Uterus (tissue), 4 donors: ENCODE results near the gene FCHSD2. TPM values are rescaled to one million over a fixed set of nuclear protein-coding genes. Genes with fewer than 3 reads are reported as not detected.
A peak's percentile ranks its signal among the peaks of the same experiment; 100 is the strongest.

Source experiments
- DNase-seq, 2 donors: peaks; one replicate each; pipeline ENCODE4 v3.0.0-alpha.2; 2019 to 2020
- H3K27ac ChIP-seq, 2 donors: fragments of 200-600 bp; sonication (generic); 1 replicate in 1 of 2; 2 replicates in 1 of 2; pipeline ENCODE4 v1.5.1; 2016 to 2018
- H3K27me3 ChIP-seq, 2 donors: fragments of 200-600 bp; sonication (generic); one replicate each; pipeline ENCODE4 v1.5.1; 2018 to 2019; ENCODE audit warnings: control low read depth in 1 of 2
- H3K36me3 ChIP-seq, 2 donors: fragments of 200-600 bp; sonication (generic); one replicate each; pipeline ENCODE4 v1.5.1; 2019; ENCODE audit warnings: control low read depth in 1 of 2
- H3K4me1 ChIP-seq, 2 donors: fragments of 200-600 bp; sonication (generic); one replicate each; pipeline ENCODE4 v1.5.1; 2018 to 2019; ENCODE audit warnings: control low read depth in 1 of 2
- H3K4me3 ChIP-seq, 2 donors: fragments of 200-600 bp; sonication (generic); 1 replicate in 1 of 2; 2 replicates in 1 of 2; pipeline ENCODE4 v1.5.1; 2018 to 2019; ENCODE audit warnings: mild to moderate bottlenecking in 1 of 2
- H3K9me3 ChIP-seq, 2 donors: fragments of 200-600 bp; sonication (generic); one replicate each; pipeline ENCODE4 v1.5.1; 2019; ENCODE audit warnings: control low read depth in 1 of 2
- POLR2A ChIP-seq, 2 donors: fragments of 450-650 bp; IDR thresholded peaks; one replicate each; pipeline ENCODE4 v1.6.1; 2016; ENCODE audit warnings: antibody characterized with exemption in 2 of 2, mild to moderate bottlenecking in 1 of 2, moderate library complexity in 1 of 2
- intact Hi-C: fragments of 100-400 bp; cut with DNase I; formaldehyde crosslinking; loops from one replicate; pipeline ENCODE4 v1.15.1; 2023; ENCODE audit warnings: low total_unique reads
- total RNA-seq, 4 donors: library from RNA; depleted of rRNA in 3 of 4; stranded (reverse); fragments of >200 nt in 3 of 4; gene quantifications; one replicate each; pipeline versions ENCODE4 v1.1.0 to v1.2.4, GENCODE V29; 2014 to 2023
- TF ChIP-seq, protein P1 (sequence below), 4 experiments: fragments of 200-600 bp in 2 of 4; fragments of 450-650 bp in 2 of 4; sonication (generic) in 2 of 4; IDR thresholded peaks; one replicate each; pipeline ENCODE4 v1.5.1; 2016 to 2019; ENCODE audit warnings: antibody characterized with exemption in 4 of 4, mild to moderate bottlenecking in 2 of 4, moderate library complexity in 1 of 4
- donor health status: DM: yes; HTN: yes; CAD: no.

Gene FCHSD2
- 10 to 100 TPM; 13.6 to 73.9 (median 27.7) TPM for total RNA-seq

GRCh38 chr11:73142128-73142377, at the start of gene FCHSD2:
FCHSD2 (minus strand) TSS chr11:73142318; CDS start chr11:73141877, 441 bp downstream.
- TF ChIP-seq, protein P1, sequence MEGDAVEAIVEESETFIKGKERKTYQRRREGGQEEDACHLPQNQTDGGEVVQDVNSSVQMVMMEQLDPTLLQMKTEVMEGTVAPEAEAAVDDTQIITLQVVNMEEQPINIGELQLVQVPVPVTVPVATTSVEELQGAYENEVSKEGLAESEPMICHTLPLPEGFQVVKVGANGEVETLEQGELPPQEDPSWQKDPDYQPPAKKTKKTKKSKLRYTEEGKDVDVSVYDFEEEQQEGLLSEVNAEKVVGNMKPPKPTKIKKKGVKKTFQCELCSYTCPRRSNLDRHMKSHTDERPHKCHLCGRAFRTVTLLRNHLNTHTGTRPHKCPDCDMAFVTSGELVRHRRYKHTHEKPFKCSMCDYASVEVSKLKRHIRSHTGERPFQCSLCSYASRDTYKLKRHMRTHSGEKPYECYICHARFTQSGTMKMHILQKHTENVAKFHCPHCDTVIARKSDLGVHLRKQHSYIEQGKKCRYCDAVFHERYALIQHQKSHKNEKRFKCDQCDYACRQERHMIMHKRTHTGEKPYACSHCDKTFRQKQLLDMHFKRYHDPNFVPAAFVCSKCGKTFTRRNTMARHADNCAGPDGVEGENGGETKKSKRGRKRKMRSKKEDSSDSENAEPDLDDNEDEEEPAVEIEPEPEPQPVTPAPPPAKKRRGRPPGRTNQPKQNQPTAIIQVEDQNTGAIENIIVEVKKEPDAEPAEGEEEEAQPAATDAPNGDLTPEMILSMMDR (IDR thresholded peaks at IDR 0.05): no peak
- TF ChIP-seq POLR2A (IDR thresholded peaks at IDR 0.05): peak in 1 of 2 donors; percentile 37
- intact Hi-C loops: no loop called here

GRCh38 chr11:73191151-73191550, 49.0 kb upstream of the FCHSD2 start:
- no peak for DNase-seq
- no peak overlapping the region for H3K4me3 ChIP-seq
- intact Hi-C loops: no loop called here
- H3K27me3 ChIP-seq: no peaks in the 10 kb centered on the region
- TF ChIP-seq, protein P1 (IDR thresholded peaks at IDR 0.05): no peak
- no peak for TF ChIP-seq POLR2A (IDR thresholded peaks at IDR 0.05)
- no peaks in the 10 kb centered on the region for H3K4me1 ChIP-seq
- H3K36me3 ChIP-seq: no peaks in the 10 kb centered on the region
- no peak overlapping the region for H3K27ac ChIP-seq
- H3K9me3 ChIP-seq: no peaks in the 10 kb centered on the region

More at GRCh38 chr11:73142128-73142377, at the start of gene FCHSD2:
- H3K27ac ChIP-seq: peak within 1 kb of the TSS; percentile 98
- no peaks in the 10 kb centered on the region for H3K36me3 ChIP-seq
- H3K4me1 ChIP-seq: no peaks in the 10 kb centered on the region
- no peaks in the 10 kb centered on the region for H3K9me3 ChIP-seq
- no peak for DNase-seq
- H3K27me3 ChIP-seq: no peaks in the 10 kb centered on the region
- peak within 1 kb of the TSS; percentile 82 to 93 for H3K4me3 ChIP-seq

DNA sequence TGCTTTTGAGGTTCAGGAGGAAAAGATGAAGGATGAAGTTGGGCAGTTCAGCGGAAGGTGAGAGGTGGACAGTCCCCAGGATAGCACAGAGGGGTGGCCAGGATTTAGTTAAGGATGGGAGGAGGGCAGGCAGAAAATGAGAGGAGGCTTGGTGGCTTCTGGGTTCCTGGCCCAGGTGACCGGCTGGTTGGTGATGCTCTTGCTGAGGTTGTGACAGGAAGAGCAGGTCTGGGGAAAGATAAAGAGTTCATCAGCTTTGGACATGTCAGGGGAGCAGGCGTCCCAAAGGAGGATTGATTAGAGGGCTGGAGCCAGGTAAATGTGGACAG, 48.4 kb upstream of the FCHSD2 start:
- no peaks in the 10 kb centered on the region for H3K36me3 ChIP-seq
- TF ChIP-seq, protein P1 (IDR thresholded peaks at IDR 0.05): no peak
- TF ChIP-seq POLR2A (IDR thresholded peaks at IDR 0.05): no peak
- no peak overlapping the region for H3K4me3 ChIP-seq
- DNase-seq: no peak
- intact Hi-C loops: no loop called here
- H3K27me3 ChIP-seq: no peaks in the 10 kb centered on the region
- no peaks in the 10 kb centered on the region for H3K4me1 ChIP-seq
- no peak overlapping the region for H3K27ac ChIP-seq
- no peaks in the 10 kb centered on the region for H3K9me3 ChIP-seq

GRCh38 chr11:73189723-73190556, 47.8 kb upstream of the FCHSD2 start:
- no peaks in the 10 kb centered on the region for H3K9me3 ChIP-seq
- no peak overlapping the region for H3K27ac ChIP-seq
- no peak for DNase-seq
- intact Hi-C loops: no loop called here
- no peak overlapping the region for H3K4me3 ChIP-seq
- no peaks in the 10 kb centered on the region for H3K36me3 ChIP-seq
- H3K27me3 ChIP-seq: no peaks in the 10 kb centered on the region
- TF ChIP-seq, protein P1 (IDR thresholded peaks at IDR 0.05): no peak
- TF ChIP-seq POLR2A (IDR thresholded peaks at IDR 0.05): no peak
- no peaks in the 10 kb centered on the region for H3K4me1 ChIP-seq

DNA sequence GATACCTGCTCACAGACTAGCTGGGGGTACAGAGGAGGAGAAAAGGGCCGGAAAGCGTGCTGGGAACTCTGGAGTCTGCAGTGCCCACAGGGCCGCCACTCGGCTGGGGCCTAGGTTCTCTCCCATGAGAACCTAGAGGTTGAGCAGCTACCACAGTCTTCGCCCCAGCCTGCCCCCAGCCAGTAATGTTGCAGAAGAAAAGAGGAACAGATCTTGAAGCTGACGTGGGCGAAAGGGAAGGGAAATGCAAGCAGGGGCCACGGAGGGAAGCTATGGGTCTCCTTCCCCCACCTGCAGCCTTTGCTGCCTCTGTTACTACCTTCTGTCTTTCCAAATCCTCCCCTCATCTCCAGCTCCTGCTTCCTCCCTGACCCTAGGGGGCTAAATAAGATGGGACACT, 47.2 kb upstream of the FCHSD2 start:
- Histone ChIP-seq H3K27me3 (no peaks in the 10 kb centered on the region), H3K36me3 (no peaks in the 10 kb centered on the region), H3K4me3 (no peak overlapping the region), H3K4me1 (no peaks in the 10 kb centered on the region), H3K27ac (no peak overlapping the region), H3K9me3 (no peaks in the 10 kb centered on the region)
- no peak for TF ChIP-seq POLR2A (IDR thresholded peaks at IDR 0.05)
- TF ChIP-seq, protein P1 (IDR thresholded peaks at IDR 0.05): no peak
- intact Hi-C loops: no loop called here
- no peak for DNase-seq
